Omental fat pad (tissue), 4 donors: Measurements from ENCODE around the gene ABCA13. TPM values are rescaled to one million over a fixed set of nuclear protein-coding genes. Genes with fewer than 3 reads are reported as not detected.

Experiments used
- ATAC-seq: fragments of 150-250 bp; one replicate; pipeline ENCODE4 v1.9.1; 2016; ENCODE audit warnings: mild to moderate bottlenecking, moderate library complexity; ENCODE audit not compliant: low FRiP score
- DNase-seq: peaks from one replicate; pipeline ENCODE4 v3.0.0-alpha.2; 2019; ENCODE audit warnings: low spot score
- CTCF ChIP-seq, 3 donors: fragments of 450-650 bp; IDR thresholded peaks; one replicate each; pipeline ENCODE4 v1.5.1; 2016 to 2017; ENCODE audit warnings: antibody characterized with exemption in 3 of 3, mild to moderate bottlenecking in 3 of 3, moderate library complexity in 2 of 3
- total RNA-seq, 4 donors: library from RNA; depleted of rRNA; stranded (reverse); fragments of >200 nt; gene quantifications; one replicate each; pipeline ENCODE4 v1.1.0, GENCODE V29; 2016

Gene ABCA13
- total RNA-seq, 4 donors from 2014 or later = 0.13 to 0.37 (median 0.16) TPM; not detected in 1

DNA sequence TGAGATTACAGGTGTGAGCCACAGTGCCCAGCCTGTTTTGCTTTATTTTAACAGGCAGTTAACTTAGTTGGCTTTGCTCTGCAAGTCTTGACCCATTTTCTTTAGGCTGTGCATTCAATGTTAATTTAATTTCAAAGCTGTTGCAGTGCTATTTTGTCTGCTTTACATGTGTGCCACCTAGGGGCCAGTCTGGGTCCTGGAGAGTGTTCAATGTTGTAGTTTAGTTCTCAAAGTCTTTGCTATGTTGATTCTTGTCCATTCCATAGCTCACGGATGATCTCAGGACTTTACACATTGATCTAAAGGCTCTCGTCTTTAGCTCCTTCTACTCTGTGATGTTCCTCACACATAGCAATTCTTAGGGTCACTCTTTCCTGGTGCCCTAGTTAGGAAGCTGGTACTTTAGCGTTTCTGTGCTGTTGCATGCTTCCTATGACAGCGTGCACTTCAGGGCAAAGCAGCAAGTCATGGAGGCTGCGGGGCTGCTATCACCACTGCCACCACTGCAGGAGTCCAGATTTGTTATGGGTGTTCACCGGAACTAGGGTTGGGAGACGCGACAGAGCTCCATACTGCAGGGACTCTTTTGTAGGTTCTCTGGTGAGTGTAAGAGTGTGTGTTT lies 16.4 kb upstream of the ABCA13 start:
- ATAC-seq (no peak), DNase-seq (no peak)
- peak in 1 of 3 donors; percentile 1 for TF ChIP-seq CTCF (IDR thresholded peaks at IDR 0.05)

- no peak for ATAC-seq
These were observed 12.9 kb upstream of the ABCA13 start for GRCh38 chr7:48158404-48158803.

DNA sequence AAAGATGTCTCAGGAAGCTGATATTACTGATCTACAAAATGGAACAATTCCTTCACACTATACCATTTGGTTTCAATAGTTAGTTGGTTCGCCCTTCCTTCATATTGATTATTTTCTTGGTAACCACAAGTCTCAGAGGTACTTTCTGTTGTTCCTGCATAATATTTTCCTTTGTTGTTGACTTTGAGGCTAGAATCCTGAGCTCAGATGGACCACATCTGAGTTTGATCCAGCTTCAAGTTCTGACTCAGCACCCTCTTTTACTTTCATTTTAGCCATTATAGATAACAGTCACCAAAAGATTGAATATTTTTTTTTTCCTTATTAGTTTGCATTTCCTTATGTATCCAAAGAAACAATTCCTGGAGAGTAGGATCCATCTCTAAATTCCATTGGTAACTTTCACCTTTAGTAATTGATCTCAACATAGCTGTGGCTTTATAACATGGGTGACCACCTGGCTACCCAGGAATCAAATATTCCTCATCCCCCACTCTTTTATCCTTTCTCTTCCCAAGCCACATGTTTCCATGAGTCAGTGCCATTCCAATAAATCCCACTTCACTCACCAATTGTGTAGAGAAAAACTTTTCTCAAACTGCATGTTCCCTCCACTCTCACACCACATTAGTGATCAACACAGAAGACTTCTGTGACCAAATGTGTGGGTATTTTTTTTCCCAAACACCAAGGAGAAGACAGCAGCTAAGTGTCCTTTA lies 9.7 kb upstream of the ABCA13 start:
- no peak for ATAC-seq
- TF ChIP-seq CTCF (IDR thresholded peaks at IDR 0.05) = no peak
- DNase-seq = no peak

More at GRCh38 chr7:48158404-48158803, 12.9 kb upstream of the ABCA13 start:
- no peak for DNase-seq
- no peak for TF ChIP-seq CTCF (IDR thresholded peaks at IDR 0.05)

GRCh38 chr7:48165157-48165556 lies 6.1 kb upstream of the ABCA13 start:
- no peak for ATAC-seq
- no peak for DNase-seq

GRCh38 chr7:48168159-48168558 lies 3.1 kb upstream of the ABCA13 start:
- TF ChIP-seq CTCF (IDR thresholded peaks at IDR 0.05) = no peak
- ATAC-seq (no peak), DNase-seq (no peak)

More at GRCh38 chr7:48165157-48165556, 6.1 kb upstream of the ABCA13 start:
- no peak for TF ChIP-seq CTCF (IDR thresholded peaks at IDR 0.05)

- ATAC-seq = no peak
These were observed 752 bp upstream of the ABCA13 start for GRCh38 chr7:48170506-48170905.

More at GRCh38 chr7:48170506-48170905, 752 bp upstream of the ABCA13 start:
- no peak for DNase-seq
- TF ChIP-seq CTCF (IDR thresholded peaks at IDR 0.05) = no peak
